ENCODE measurements around the gene RBM19.
A peak's percentile ranks its signal among the peaks of the same experiment; 100 is the strongest.

The RBM19 gene

GRCh38 chr12:113879658-113880057 lies 86.5 kb downstream of the RBM19 start:
- DNase-seq (ENCODE audit: low spot score) = no peak

- no peak for DNase-seq (ENCODE audit: low spot score)
Measured at GRCh38 chr12:113877607-113878006, 88.5 kb downstream of the RBM19 start.

GRCh38 chr12:113876160-113876559 lies 90.0 kb downstream of the RBM19 start:
- DNase-seq (ENCODE audit: low spot score) = no peak

GRCh38 chr12:113875691-113876090 lies 90.4 kb downstream of the RBM19 start:
- DNase-seq (ENCODE audit: low spot score) = no peak

GRCh38 chr12:113874999-113875561 lies 91.0 kb downstream of the RBM19 start:
- DNase-seq (ENCODE audit: low spot score) = no peak

- DNase-seq (ENCODE audit: low spot score) = no peak
Measured at GRCh38 chr12:113874326-113874725, 91.8 kb downstream of the RBM19 start.

- DNase-seq (ENCODE audit: low spot score) = no peak
Measured at GRCh38 chr12:113873740-113874139, 92.4 kb downstream of the RBM19 start.

GRCh38 chr12:113870890-113871289 lies 95.2 kb downstream of the RBM19 start:
- DNase-seq (ENCODE audit: low spot score) = no peak

- DNase-seq (ENCODE audit: low spot score) = no peak
Measured at GRCh38 chr12:113870035-113870434, 96.1 kb downstream of the RBM19 start.

- no peak for DNase-seq (ENCODE audit: low spot score)
Measured at GRCh38 chr12:113868365-113868764, 97.8 kb downstream of the RBM19 start.

GRCh38 chr12:113867258-113867657 lies 98.9 kb downstream of the RBM19 start:
- peak; percentile 75 for DNase-seq (ENCODE audit: low spot score)

GRCh38 chr12:113866496-113866895 lies 99.6 kb downstream of the RBM19 start:
- DNase-seq (ENCODE audit: low spot score) = no peak

GRCh38 chr12:113863455-113863845 lies 102.7 kb downstream of the RBM19 start:
- no peak for DNase-seq (ENCODE audit: low spot score)

- DNase-seq (ENCODE audit: low spot score) = no peak
Measured at GRCh38 chr12:113862590-113863454, 103.3 kb downstream of the RBM19 start.

GRCh38 chr12:113861708-113862312 lies 104.3 kb downstream of the RBM19 start:
- DNase-seq (ENCODE audit: low spot score) = no peak

- DNase-seq (ENCODE audit: low spot score) = peak; percentile 65
Measured at GRCh38 chr12:113860950-113861349, 105.2 kb downstream of the RBM19 start.

- DNase-seq (ENCODE audit: low spot score) = peak; percentile 31
Measured at GRCh38 chr12:113860059-113860820, 105.9 kb downstream of the RBM19 start.

- no peak for DNase-seq (ENCODE audit: low spot score)
Measured at GRCh38 chr12:113858841-113859386, 107.2 kb downstream of the RBM19 start.

GRCh38 chr12:113857371-113857770 lies 108.8 kb downstream of the RBM19 start:
- no peak for DNase-seq (ENCODE audit: low spot score)

- DNase-seq (ENCODE audit: low spot score) = no peak
Measured at GRCh38 chr12:113855998-113856397, 110.1 kb downstream of the RBM19 start.

GRCh38 chr12:113854385-113855142 lies 111.6 kb downstream of the RBM19 start:
- no peak for DNase-seq (ENCODE audit: low spot score)

Measured in HuH-7 (cell line).